ENCODE measurements around the gene TFEB.

Gene TFEB

DNA sequence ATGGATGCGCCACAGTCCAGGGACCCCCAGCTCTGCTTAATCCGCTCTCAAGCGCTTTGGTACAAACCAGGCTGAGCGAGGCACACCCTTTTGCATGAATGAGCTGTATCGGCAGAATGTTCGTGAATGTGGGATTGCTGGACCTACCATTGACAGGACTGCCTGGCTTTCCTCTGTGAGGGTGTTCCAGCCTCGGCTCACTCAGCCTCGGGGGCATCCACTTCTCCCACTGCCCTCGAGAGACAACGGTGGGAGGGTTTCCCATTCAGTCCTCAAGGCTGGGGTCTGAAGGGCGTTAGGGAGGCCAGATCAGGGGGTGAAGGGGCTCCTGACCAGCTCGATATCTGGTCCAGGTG lies 79.8 kb downstream of the TFEB start:
- TF ChIP-seq SPI1 (IDR thresholded peaks at IDR 0.05; ENCODE audit: borderline replicate concordance, low read depth) (no peak), GABPA (IDR thresholded peaks at IDR 0.05; ENCODE audit: low read depth) (no peak), POLR2AphosphoS5 (IDR thresholded peaks at IDR 0.05; ENCODE audit: low read depth) (no peak)
- TF ChIP-seq, protein P1, sequence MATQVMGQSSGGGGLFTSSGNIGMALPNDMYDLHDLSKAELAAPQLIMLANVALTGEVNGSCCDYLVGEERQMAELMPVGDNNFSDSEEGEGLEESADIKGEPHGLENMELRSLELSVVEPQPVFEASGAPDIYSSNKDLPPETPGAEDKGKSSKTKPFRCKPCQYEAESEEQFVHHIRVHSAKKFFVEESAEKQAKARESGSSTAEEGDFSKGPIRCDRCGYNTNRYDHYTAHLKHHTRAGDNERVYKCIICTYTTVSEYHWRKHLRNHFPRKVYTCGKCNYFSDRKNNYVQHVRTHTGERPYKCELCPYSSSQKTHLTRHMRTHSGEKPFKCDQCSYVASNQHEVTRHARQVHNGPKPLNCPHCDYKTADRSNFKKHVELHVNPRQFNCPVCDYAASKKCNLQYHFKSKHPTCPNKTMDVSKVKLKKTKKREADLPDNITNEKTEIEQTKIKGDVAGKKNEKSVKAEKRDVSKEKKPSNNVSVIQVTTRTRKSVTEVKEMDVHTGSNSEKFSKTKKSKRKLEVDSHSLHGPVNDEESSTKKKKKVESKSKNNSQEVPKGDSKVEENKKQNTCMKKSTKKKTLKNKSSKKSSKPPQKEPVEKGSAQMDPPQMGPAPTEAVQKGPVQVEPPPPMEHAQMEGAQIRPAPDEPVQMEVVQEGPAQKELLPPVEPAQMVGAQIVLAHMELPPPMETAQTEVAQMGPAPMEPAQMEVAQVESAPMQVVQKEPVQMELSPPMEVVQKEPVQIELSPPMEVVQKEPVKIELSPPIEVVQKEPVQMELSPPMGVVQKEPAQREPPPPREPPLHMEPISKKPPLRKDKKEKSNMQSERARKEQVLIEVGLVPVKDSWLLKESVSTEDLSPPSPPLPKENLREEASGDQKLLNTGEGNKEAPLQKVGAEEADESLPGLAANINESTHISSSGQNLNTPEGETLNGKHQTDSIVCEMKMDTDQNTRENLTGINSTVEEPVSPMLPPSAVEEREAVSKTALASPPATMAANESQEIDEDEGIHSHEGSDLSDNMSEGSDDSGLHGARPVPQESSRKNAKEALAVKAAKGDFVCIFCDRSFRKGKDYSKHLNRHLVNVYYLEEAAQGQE (IDR thresholded peaks at IDR 0.05; ENCODE audit: insufficient replicate concordance, low read depth): no peak
- TF ChIP-seq, protein P2, sequence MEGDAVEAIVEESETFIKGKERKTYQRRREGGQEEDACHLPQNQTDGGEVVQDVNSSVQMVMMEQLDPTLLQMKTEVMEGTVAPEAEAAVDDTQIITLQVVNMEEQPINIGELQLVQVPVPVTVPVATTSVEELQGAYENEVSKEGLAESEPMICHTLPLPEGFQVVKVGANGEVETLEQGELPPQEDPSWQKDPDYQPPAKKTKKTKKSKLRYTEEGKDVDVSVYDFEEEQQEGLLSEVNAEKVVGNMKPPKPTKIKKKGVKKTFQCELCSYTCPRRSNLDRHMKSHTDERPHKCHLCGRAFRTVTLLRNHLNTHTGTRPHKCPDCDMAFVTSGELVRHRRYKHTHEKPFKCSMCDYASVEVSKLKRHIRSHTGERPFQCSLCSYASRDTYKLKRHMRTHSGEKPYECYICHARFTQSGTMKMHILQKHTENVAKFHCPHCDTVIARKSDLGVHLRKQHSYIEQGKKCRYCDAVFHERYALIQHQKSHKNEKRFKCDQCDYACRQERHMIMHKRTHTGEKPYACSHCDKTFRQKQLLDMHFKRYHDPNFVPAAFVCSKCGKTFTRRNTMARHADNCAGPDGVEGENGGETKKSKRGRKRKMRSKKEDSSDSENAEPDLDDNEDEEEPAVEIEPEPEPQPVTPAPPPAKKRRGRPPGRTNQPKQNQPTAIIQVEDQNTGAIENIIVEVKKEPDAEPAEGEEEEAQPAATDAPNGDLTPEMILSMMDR (IDR thresholded peaks at IDR 0.05; ENCODE audit: insufficient read depth, low read length): no peak
- peaks cover 7% of the 10 kb centered on the region for H3K27me3 ChIP-seq (ENCODE audit: insufficient read depth, poor library complexity, severe bottlenecking)
- DNase-seq (ENCODE audit: low read depth in 1 of 2, low spot score in 1 of 2): no peak
- no peak overlapping the region for H3K27ac ChIP-seq (replicated peaks)
- no peak overlapping the region for H3K4me3 ChIP-seq (replicated peaks; ENCODE audit: insufficient read depth, low read length)

DNA sequence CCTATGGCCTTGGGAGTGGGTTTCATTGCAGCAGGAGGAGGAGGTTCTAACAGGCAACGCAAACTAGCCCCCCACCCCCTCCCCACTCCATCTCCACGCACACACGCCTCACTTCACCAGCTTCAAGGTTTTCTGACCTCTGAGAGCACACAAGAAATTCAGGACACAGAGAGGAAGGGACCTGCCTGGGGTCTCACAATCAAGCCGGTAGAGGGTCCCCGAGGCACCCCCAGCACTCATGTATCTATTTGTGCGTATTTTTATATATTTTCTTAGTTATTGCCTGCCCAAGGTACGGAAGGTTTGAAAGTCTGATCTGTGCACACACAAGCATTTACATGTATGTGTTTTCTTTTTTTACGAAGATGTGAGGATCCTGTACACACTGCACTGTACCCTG lies 80.2 kb downstream of the TFEB start:
- TF ChIP-seq SPI1 (IDR thresholded peaks at IDR 0.05; ENCODE audit: borderline replicate concordance, low read depth) (no peak), POLR2AphosphoS5 (IDR thresholded peaks at IDR 0.05; ENCODE audit: low read depth) (no peak), GABPA (IDR thresholded peaks at IDR 0.05; ENCODE audit: low read depth) (no peak)
- TF ChIP-seq, protein P2 (IDR thresholded peaks at IDR 0.05; ENCODE audit: insufficient read depth, low read length): no peak
- TF ChIP-seq, protein P1 (IDR thresholded peaks at IDR 0.05; ENCODE audit: insufficient replicate concordance, low read depth): no peak
- Histone ChIP-seq H3K27me3 (ENCODE audit: insufficient read depth, poor library complexity, severe bottlenecking) (peaks cover 7% of the 10 kb centered on the region), H3K4me3 (replicated peaks; ENCODE audit: insufficient read depth, low read length) (no peak overlapping the region), H3K27ac (replicated peaks) (no peak overlapping the region)
- no peak for DNase-seq (ENCODE audit: low read depth in 1 of 2, low spot score in 1 of 2)

DNA sequence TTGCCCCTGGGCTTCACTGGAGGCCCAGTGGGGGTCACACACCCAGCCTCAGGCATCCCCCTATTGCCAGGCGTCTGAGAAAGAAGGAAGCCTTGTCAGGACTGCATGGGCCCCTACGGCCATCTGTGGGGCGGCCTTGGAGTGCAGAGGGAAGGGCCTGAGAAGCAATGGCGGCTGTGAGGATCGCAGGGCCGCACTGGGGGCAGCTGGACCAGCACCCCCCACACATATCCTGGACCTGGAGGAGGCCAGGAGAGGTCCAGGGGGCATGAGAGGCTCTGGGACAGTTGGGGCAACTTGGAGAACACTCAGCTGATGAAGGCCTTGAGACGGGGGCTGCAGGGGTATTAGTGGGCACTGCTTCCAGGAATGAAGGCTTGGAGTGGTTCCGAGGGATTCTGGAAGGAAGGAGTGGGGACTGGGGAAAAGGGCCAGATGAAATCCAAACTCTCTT lies 80.7 kb downstream of the TFEB start:
- Histone ChIP-seq H3K27me3 (ENCODE audit: insufficient read depth, poor library complexity, severe bottlenecking) (peaks cover 4% of the 10 kb centered on the region), H3K4me3 (replicated peaks; ENCODE audit: insufficient read depth, low read length) (no peak overlapping the region), H3K27ac (replicated peaks) (no peak overlapping the region)
- TF ChIP-seq, protein P1 (IDR thresholded peaks at IDR 0.05; ENCODE audit: insufficient replicate concordance, low read depth): no peak
- TF ChIP-seq SPI1 (IDR thresholded peaks at IDR 0.05; ENCODE audit: borderline replicate concordance, low read depth) (no peak), POLR2AphosphoS5 (IDR thresholded peaks at IDR 0.05; ENCODE audit: low read depth) (no peak), GABPA (IDR thresholded peaks at IDR 0.05; ENCODE audit: low read depth) (no peak)
- TF ChIP-seq, protein P2 (IDR thresholded peaks at IDR 0.05; ENCODE audit: insufficient read depth, low read length): no peak
- no peak for DNase-seq (ENCODE audit: low read depth in 1 of 2, low spot score in 1 of 2)
